ENCODE measurements around the gene PEMT. TPM values are rescaled to one million over a fixed set of nuclear protein-coding genes. Genes with fewer than 3 reads are reported as not detected.

PEMT gene
- total RNA-seq, 1 experiment from 2014 or later = 27.0 TPM

DNA sequence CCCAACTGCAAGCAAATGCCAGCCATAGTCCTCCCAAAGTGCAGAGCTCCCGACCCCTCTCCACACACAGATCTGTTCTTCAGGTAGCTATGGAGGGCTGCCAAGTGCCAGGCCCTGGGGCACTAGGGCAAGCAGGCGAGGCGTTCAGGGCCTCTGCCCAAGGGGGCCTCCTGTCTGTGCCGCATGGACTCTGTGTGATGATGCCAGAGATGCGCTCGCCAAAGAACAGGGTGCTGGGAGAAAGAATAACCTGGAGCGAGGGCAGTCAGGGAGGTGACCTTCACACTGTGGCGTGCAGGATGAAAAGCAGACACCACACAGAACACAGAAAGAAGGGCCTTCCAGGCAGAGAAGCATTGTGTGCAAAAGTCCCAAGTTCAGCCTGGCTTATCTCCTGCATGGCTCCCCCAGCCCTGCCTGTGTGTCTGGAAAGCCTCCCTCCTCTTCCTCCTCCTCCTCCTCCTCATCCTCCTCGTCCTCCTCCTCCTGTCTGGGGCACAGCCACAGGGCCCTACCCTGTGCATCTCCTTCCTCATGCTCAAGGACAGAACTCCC is 44.2 kb downstream of the PEMT start:
- Histone ChIP-seq H3K4me3 (ENCODE audit: low read depth in 2 of 2, low read length in 2 of 2) (no peak overlapping the region), H3K27ac (ENCODE audit: low read length) (no peak overlapping the region), H3K36me3 (ENCODE audit: control insufficient read depth, insufficient read depth, low read length) (no peaks in the 10 kb centered on the region), H3K27me3 (ENCODE audit: control insufficient read depth, insufficient read depth, low read length) (no peaks in the 10 kb centered on the region), H3K9me3 (ENCODE audit: control insufficient read depth, insufficient read depth, low read depth, low read length) (no peaks in the 10 kb centered on the region), H3K4me1 (ENCODE audit: control insufficient read depth, insufficient read depth, low read length) (no peaks in the 10 kb centered on the region)
- intact Hi-C loops (cut with micrococcal nuclease; ENCODE audit: unreplicated experiment) = no loop called here
- no TSS peak for BruUV-seq (replicated peaks)
- ChIA-PET CTCF (no interaction called here), POLR2A (no interaction called here)
- ATAC-seq (no peak), DNase-seq (ENCODE audit: low read depth, low spot score) (no peak)
- in situ Hi-C loops (cut with HindIII; ENCODE audit: low pct_unique_long_range_greater_than_20kb, low sequenced_read_pairs) = no loop called here
- TF ChIP-seq, protein P1, sequence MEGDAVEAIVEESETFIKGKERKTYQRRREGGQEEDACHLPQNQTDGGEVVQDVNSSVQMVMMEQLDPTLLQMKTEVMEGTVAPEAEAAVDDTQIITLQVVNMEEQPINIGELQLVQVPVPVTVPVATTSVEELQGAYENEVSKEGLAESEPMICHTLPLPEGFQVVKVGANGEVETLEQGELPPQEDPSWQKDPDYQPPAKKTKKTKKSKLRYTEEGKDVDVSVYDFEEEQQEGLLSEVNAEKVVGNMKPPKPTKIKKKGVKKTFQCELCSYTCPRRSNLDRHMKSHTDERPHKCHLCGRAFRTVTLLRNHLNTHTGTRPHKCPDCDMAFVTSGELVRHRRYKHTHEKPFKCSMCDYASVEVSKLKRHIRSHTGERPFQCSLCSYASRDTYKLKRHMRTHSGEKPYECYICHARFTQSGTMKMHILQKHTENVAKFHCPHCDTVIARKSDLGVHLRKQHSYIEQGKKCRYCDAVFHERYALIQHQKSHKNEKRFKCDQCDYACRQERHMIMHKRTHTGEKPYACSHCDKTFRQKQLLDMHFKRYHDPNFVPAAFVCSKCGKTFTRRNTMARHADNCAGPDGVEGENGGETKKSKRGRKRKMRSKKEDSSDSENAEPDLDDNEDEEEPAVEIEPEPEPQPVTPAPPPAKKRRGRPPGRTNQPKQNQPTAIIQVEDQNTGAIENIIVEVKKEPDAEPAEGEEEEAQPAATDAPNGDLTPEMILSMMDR (IDR thresholded peaks at IDR 0.05) = no peak
- no peak for TF ChIP-seq SIN3A (IDR thresholded peaks at IDR 0.05; ENCODE audit: borderline replicate concordance, insufficient read depth, low read depth, low read length)
- TF ChIP-seq REST (IDR thresholded peaks at IDR 0.05; ENCODE audit: insufficient read depth in 1 of 2, low read depth in 2 of 2, low read length in 1 of 2) = no peak
- no peak for TF ChIP-seq POLR2AphosphoS5 (IDR thresholded peaks at IDR 0.05; ENCODE audit: low read depth, low read length)
- no peak for TF ChIP-seq TCF7L2 (IDR thresholded peaks at IDR 0.05; ENCODE audit: low read depth, low read length)

DNA sequence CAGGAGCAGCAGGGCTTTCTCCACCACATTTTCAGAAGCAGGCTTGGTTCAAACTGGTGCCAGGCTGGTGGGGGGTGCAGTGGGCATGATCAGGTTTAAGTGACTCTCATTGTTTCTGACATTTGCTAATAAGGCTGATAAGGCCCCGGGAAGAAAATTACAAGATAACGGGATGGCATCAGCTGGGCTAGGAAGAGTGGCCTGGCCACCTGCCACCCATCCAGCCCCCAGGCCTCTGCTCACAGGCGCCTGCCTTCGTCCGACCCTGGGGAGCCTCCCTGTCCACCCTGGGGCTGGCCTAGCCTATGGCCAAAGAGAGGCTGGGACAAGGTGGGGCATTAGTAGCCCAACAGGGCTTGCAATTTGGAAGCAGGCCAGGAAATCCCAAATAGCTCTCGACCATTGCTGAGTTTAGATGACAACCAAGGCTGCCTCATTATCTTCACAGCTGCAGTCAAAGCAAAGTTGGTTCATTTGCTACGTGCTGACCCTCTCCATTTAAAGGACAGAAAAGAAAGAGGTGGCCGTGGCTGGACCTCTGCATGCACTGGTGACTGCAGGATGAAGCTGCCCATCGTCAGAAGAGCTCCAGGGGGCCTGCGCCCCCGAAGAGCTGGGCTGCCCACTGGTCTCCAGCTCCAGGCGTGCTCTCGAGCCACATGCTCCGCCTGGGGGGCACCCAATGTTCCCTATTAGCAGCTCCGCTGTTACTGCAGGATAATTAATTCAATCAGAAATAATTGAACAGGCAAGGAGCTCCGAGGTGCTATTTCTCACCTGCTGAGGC is 44.9 kb downstream of the PEMT start:
- Histone ChIP-seq H3K27ac (ENCODE audit: low read length) (no peak overlapping the region), H3K36me3 (ENCODE audit: control insufficient read depth, insufficient read depth, low read length) (no peaks in the 10 kb centered on the region), H3K9me3 (ENCODE audit: control insufficient read depth, insufficient read depth, low read depth, low read length) (no peaks in the 10 kb centered on the region), H3K4me3 (ENCODE audit: low read depth in 2 of 2, low read length in 2 of 2) (no peak overlapping the region), H3K4me1 (ENCODE audit: control insufficient read depth, insufficient read depth, low read length) (no peaks in the 10 kb centered on the region), H3K27me3 (ENCODE audit: control insufficient read depth, insufficient read depth, low read length) (no peaks in the 10 kb centered on the region)
- no peak for DNase-seq (ENCODE audit: low read depth, low spot score)
- ATAC-seq = no peak
- ChIA-PET CTCF (no interaction called here), POLR2A (no interaction called here)
- in situ Hi-C loops (cut with HindIII; ENCODE audit: low pct_unique_long_range_greater_than_20kb, low sequenced_read_pairs) (no loop called here), intact Hi-C loops (cut with micrococcal nuclease; ENCODE audit: unreplicated experiment) (no loop called here)
- BruUV-seq (replicated peaks) = no TSS peak
- TF ChIP-seq POLR2AphosphoS5 (IDR thresholded peaks at IDR 0.05; ENCODE audit: low read depth, low read length) (no peak), REST (IDR thresholded peaks at IDR 0.05; ENCODE audit: insufficient read depth in 1 of 2, low read depth in 2 of 2, low read length in 1 of 2) (no peak), SIN3A (IDR thresholded peaks at IDR 0.05; ENCODE audit: borderline replicate concordance, insufficient read depth, low read depth, low read length) (no peak), TCF7L2 (IDR thresholded peaks at IDR 0.05; ENCODE audit: low read depth, low read length) (no peak)
- TF ChIP-seq, protein P1 (IDR thresholded peaks at IDR 0.05) = no peak

Data from Panc1 (cell line).